Neural cell (in vitro differentiated cells): ENCODE results near the gene CHD6. TPM values are rescaled to one million over a fixed set of nuclear protein-coding genes. Genes with fewer than 3 reads are reported as not detected.

Source experiments
- H2AFZ ChIP-seq: fragments of 200-600, 300-800 bp; sonication (generic), shearing (Covaris generic); 2 replicates; pipeline ENCODE4 v1.6.0; 2014; ENCODE audit warnings: low read depth, mild to moderate bottlenecking, antibody characterized with exemption, low read length, moderate library complexity
- H3F3A ChIP-seq: fragments of 200-600 bp; shearing (Covaris generic); 2 replicates; pipeline ENCODE4 v1.6.1; 2016; ENCODE audit warnings: mild to moderate bottlenecking, moderate library complexity, mixed read lengths, antibody characterized with exemption, low read length; ENCODE audit not compliant: insufficient read depth, poor library complexity, severe bottlenecking
- H3K27ac ChIP-seq: fragments of 200-600, 300-800 bp; sonication (generic), shearing (Covaris generic); 2 replicates; pipeline ENCODE4 v1.5.1; 2014; ENCODE audit warnings: mild to moderate bottlenecking, low read length, moderate library complexity
- H3K27me3 ChIP-seq: fragments of 300-800, 200-600 bp; sonication (generic), shearing (Covaris generic); 2 replicates; pipeline ENCODE4 v1.6.0; 2014; ENCODE audit warnings: mild to moderate bottlenecking, low read depth, low read length, moderate library complexity; ENCODE audit not compliant: insufficient read depth
- H3K36me3 ChIP-seq: fragments of 300-800, 200-600 bp; sonication (generic), shearing (Covaris generic); 2 replicates; pipeline ENCODE4 v1.5.1; 2014; ENCODE audit warnings: mild to moderate bottlenecking, antibody characterized with exemption, low read length, moderate library complexity; ENCODE audit not compliant: insufficient read depth
- H3K4me2 ChIP-seq: fragments of 300-800, 200-600 bp; sonication (generic), shearing (Covaris generic); 2 replicates; pipeline ENCODE4 v1.6.0; 2014; ENCODE audit warnings: mild to moderate bottlenecking, low read length
- H3K4me3 ChIP-seq: fragments of 300-800, 200-600 bp; sonication (generic), shearing (Covaris generic); 2 replicates; pipeline ENCODE4 v1.5.1; 2014; ENCODE audit warnings: mild to moderate bottlenecking, low read length, moderate library complexity
- H3K79me2 ChIP-seq: fragments of 200-600 bp; shearing (Covaris generic); replicated peaks from 2 replicates; pipeline ENCODE4 v1.6.0; 2014; ENCODE audit warnings: mild to moderate bottlenecking, low read length, moderate library complexity; ENCODE audit not compliant: insufficient read depth
- H3K9ac ChIP-seq: fragments of 300-800, 200-600 bp; sonication (generic), shearing (Covaris generic); 2 replicates; pipeline ENCODE4 v1.6.1; 2016; ENCODE audit warnings: mild to moderate bottlenecking, low read length, mixed read lengths
- H3K9me2 ChIP-seq: fragments of 200-600 bp; shearing (Covaris generic); 2 replicates; pipeline ENCODE4 v1.6.1; 2016; ENCODE audit warnings: mild to moderate bottlenecking, low read length, mixed read lengths; ENCODE audit not compliant: insufficient read depth
- H3K9me3 ChIP-seq: fragments of 200-600, 300-800 bp; sonication (generic), shearing (Covaris generic); 2 replicates; pipeline ENCODE4 v1.6.1; 2016; ENCODE audit warnings: mild to moderate bottlenecking, mixed run types, low read length, moderate library complexity, mixed read lengths
- H4K20me1 ChIP-seq: fragments of 200-600 bp; shearing (Covaris generic); 2 replicates; pipeline ENCODE4 v1.6.1; 2016; ENCODE audit warnings: mild to moderate bottlenecking, mixed run types; ENCODE audit not compliant: insufficient read depth
- EP300 ChIP-seq: fragments of 450-650 bp; conservative IDR thresholded peaks from 2 replicates; pipeline ENCODE4 v1.6.1; 2014; ENCODE audit warnings: antibody characterized with exemption, mild to moderate bottlenecking, moderate library complexity; ENCODE audit not compliant: poor library complexity, severe bottlenecking
- EZH2 ChIP-seq: fragments of 200-600, 300-800 bp; shearing (Covaris generic), sonication (generic); IDR thresholded peaks from 2 replicates; pipeline ENCODE4 v1.6.1; 2014; ENCODE audit warnings: antibody characterized with exemption, low read length, borderline replicate concordance, mild to moderate bottlenecking; ENCODE audit not compliant: insufficient read depth, poor library complexity, severe bottlenecking
- MXI1 ChIP-seq: fragments of 450-650 bp; conservative IDR thresholded peaks from 2 replicates; pipeline ENCODE4 v1.6.1; 2014; ENCODE audit warnings: antibody characterized with exemption, mild to moderate bottlenecking; ENCODE audit not compliant: poor library complexity, severe bottlenecking
- POLR2AphosphoS5 ChIP-seq: IDR thresholded peaks from 2 replicates; pipeline ENCODE4 v1.6.1; 2012
- RAD21 ChIP-seq: fragments of 450-650 bp; conservative IDR thresholded peaks from 2 replicates; pipeline ENCODE4 v1.6.1; 2014; ENCODE audit warnings: antibody characterized with exemption, mild to moderate bottlenecking, moderate library complexity
- SMC3 ChIP-seq: fragments of 450-650 bp; conservative IDR thresholded peaks from 2 replicates; pipeline ENCODE4 v1.6.1; 2014; ENCODE audit warnings: antibody characterized with exemption, mild to moderate bottlenecking, moderate library complexity; ENCODE audit not compliant: poor library complexity
- TAF1 ChIP-seq: IDR thresholded peaks from 2 replicates; pipeline ENCODE4 v1.6.1; 2012; ENCODE audit warnings: low read depth
- polyA plus RNA-seq: library from polyadenylated mRNA; depleted of rRNA; stranded (reverse); fragments of >200 nt; gene quantifications from 2 replicates; pipeline ENCODE4 v1.2.3, GENCODE V29; 2014
- TF ChIP-seq, protein P1 (sequence below): IDR thresholded peaks from 2 replicates; pipeline ENCODE4 v1.6.1; 2012; ENCODE audit warnings: borderline replicate concordance
- TF ChIP-seq, protein P2 (sequence below): fragments of 450-650 bp; IDR thresholded peaks from 2 replicates; pipeline ENCODE4 v1.5.1; 2014; ENCODE audit warnings: antibody characterized with exemption, mild to moderate bottlenecking, moderate library complexity; ENCODE audit not compliant: poor library complexity, severe bottlenecking

CHD6 gene
- polyA plus RNA-seq, 1 donor from 2014 or later: 22.9 TPM

DNA sequence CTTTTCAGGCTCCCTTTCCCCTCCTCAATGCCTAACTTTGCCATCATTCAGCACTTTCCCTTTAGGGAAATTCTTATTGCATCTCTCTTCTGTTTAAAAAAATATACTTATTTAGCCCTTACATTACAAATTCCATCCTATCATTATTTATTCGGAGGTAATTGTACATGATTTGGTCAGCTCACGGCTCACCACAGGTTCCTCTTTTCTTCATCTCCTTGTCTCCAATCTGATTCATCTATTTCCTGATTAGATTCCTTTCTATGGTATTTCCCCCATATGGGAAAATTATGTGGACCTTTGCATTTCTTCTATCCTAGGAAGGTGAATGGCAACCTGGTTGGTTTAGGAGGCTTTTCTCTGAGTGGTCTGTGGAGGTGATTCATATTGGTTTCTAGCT lies 238.6 kb downstream of the CHD6 start (continued):
- TF ChIP-seq, protein P1, sequence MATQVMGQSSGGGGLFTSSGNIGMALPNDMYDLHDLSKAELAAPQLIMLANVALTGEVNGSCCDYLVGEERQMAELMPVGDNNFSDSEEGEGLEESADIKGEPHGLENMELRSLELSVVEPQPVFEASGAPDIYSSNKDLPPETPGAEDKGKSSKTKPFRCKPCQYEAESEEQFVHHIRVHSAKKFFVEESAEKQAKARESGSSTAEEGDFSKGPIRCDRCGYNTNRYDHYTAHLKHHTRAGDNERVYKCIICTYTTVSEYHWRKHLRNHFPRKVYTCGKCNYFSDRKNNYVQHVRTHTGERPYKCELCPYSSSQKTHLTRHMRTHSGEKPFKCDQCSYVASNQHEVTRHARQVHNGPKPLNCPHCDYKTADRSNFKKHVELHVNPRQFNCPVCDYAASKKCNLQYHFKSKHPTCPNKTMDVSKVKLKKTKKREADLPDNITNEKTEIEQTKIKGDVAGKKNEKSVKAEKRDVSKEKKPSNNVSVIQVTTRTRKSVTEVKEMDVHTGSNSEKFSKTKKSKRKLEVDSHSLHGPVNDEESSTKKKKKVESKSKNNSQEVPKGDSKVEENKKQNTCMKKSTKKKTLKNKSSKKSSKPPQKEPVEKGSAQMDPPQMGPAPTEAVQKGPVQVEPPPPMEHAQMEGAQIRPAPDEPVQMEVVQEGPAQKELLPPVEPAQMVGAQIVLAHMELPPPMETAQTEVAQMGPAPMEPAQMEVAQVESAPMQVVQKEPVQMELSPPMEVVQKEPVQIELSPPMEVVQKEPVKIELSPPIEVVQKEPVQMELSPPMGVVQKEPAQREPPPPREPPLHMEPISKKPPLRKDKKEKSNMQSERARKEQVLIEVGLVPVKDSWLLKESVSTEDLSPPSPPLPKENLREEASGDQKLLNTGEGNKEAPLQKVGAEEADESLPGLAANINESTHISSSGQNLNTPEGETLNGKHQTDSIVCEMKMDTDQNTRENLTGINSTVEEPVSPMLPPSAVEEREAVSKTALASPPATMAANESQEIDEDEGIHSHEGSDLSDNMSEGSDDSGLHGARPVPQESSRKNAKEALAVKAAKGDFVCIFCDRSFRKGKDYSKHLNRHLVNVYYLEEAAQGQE: no peak
- no peak for TF ChIP-seq RAD21

DNA sequence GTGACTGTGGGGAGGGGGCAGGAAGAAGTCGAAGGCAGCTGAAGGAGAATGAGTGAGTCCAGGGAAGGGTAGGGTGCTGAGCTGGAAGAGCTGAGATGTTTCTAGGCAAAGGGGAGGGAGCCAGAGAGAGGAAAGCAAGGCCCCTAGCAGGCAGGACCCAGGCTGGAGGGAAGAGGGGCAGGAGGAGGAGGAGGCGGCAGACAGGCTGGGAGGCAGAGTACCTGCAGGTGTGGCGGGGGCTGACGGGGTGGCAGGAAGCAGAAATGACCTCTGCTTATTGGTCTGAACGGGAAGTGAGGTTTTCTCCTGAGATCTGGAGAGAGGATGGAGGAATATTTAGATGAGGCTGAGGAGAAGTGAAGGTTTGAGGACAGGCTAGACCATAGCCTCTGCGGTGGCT lies 240.9 kb downstream of the CHD6 start:
- Histone ChIP-seq H3K9ac (no peak overlapping the region), H3K27ac (no peak overlapping the region), H3K9me3 (no peaks in the 10 kb centered on the region), H3K36me3 (no peaks in the 10 kb centered on the region), H3K9me2 (no peaks in the 10 kb centered on the region), H3K79me2 (no peaks in the 10 kb centered on the region), H2AFZ (no peak overlapping the region), H3F3A (no peaks in the 10 kb centered on the region), H3K4me2 (no peak overlapping the region), H3K4me3 (no peak overlapping the region), H3K27me3 (no peaks in the 10 kb centered on the region), H4K20me1 (no peaks in the 10 kb centered on the region)
- no peak for TF ChIP-seq SMC3
- no peak for TF ChIP-seq TAF1
- TF ChIP-seq, protein P1: no peak
- TF ChIP-seq EP300: no peak
- TF ChIP-seq MXI1: no peak
- no peak for TF ChIP-seq RAD21
- no peak for TF ChIP-seq EZH2

DNA sequence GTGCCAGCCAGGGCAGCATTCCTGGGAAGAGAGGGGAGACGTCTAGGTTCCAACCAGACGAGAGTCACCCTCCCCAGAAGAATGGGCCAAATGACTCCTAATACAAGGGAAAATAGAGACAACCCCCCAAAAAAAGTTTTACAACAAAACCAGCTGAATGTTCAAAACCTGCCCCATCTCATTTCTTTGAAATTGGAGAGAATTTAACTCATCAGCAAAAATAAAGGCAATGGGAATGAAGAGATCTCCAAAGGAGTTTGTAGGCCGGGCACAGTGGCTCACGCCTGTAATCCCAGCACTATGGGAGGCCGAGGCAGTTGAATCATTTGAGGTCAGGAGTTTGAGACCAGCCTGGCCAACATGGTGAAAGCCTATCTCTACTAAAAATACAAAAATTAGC lies 241.8 kb downstream of the CHD6 start:
- Histone ChIP-seq H3K4me2 (no peak overlapping the region), H3K9me3 (no peaks in the 10 kb centered on the region), H2AFZ (no peak overlapping the region), H3K27me3 (no peaks in the 10 kb centered on the region), H3K4me3 (no peak overlapping the region), H3K9ac (no peak overlapping the region), H3F3A (no peaks in the 10 kb centered on the region), H3K27ac (no peak overlapping the region), H3K79me2 (no peaks in the 10 kb centered on the region), H3K9me2 (no peaks in the 10 kb centered on the region), H4K20me1 (no peaks in the 10 kb centered on the region), H3K36me3 (no peaks in the 10 kb centered on the region)
- TF ChIP-seq TAF1 (no peak), MXI1 (no peak), RAD21 (no peak), POLR2AphosphoS5 (no peak), EZH2 (no peak), EP300 (no peak), SMC3 (no peak)
- TF ChIP-seq, protein P1: no peak
- TF ChIP-seq, protein P2, sequence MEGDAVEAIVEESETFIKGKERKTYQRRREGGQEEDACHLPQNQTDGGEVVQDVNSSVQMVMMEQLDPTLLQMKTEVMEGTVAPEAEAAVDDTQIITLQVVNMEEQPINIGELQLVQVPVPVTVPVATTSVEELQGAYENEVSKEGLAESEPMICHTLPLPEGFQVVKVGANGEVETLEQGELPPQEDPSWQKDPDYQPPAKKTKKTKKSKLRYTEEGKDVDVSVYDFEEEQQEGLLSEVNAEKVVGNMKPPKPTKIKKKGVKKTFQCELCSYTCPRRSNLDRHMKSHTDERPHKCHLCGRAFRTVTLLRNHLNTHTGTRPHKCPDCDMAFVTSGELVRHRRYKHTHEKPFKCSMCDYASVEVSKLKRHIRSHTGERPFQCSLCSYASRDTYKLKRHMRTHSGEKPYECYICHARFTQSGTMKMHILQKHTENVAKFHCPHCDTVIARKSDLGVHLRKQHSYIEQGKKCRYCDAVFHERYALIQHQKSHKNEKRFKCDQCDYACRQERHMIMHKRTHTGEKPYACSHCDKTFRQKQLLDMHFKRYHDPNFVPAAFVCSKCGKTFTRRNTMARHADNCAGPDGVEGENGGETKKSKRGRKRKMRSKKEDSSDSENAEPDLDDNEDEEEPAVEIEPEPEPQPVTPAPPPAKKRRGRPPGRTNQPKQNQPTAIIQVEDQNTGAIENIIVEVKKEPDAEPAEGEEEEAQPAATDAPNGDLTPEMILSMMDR: no peak
